ENCODE results near the gene PAGR1. TPM values are rescaled to one million over a fixed set of nuclear protein-coding genes. Genes with fewer than 3 reads are reported as not detected.

PAGR1 gene
- total RNA-seq, 1 experiment from 2014 or later: 60.1 TPM

- Mint-ChIP-seq H3K27ac (no peak overlapping the region), H3K27me3 (ENCODE audit: low read depth) (no peaks in the 10 kb centered on the region; the same call in 1 of the 2 replicates), H3K4me3 (no peak overlapping the region), H3K4me1 (peaks cover 10% of the 10 kb centered on the region), H3K36me3 (no peaks in the 10 kb centered on the region; the same call in 1 of the 2 replicates), H3K9me3 (no peaks in the 10 kb centered on the region)
- TF ChIP-seq USF1 (CRISPR knock-in tag; IDR thresholded peaks at IDR 0.05): no peak
- TF ChIP-seq NFATC4 (CRISPR knock-in tag; IDR thresholded peaks at IDR 0.05): no peak
- TF ChIP-seq IRF1 (CRISPR knock-in tag; IDR thresholded peaks at IDR 0.05): no peak
- TF ChIP-seq MLX (CRISPR knock-in tag; IDR thresholded peaks at IDR 0.05): no peak
- TF ChIP-seq CREM (CRISPR knock-in tag; IDR thresholded peaks at IDR 0.05): no peak
- no peak for TF ChIP-seq ZNF396 (CRISPR knock-in tag; IDR thresholded peaks at IDR 0.05; ENCODE audit: borderline replicate concordance)
- TF ChIP-seq FOXK1 (CRISPR knock-in tag; IDR thresholded peaks at IDR 0.05): no peak
- TF ChIP-seq TEAD4 (CRISPR knock-in tag; IDR thresholded peaks at IDR 0.05): no peak
- TF ChIP-seq ZBTB43 (CRISPR knock-in tag; IDR thresholded peaks at IDR 0.05): no peak
- TF ChIP-seq RELA (CRISPR knock-in tag; IDR thresholded peaks at IDR 0.05; ENCODE audit: borderline replicate concordance): no peak
- no peak for TF ChIP-seq ZNF671 (CRISPR knock-in tag; IDR thresholded peaks at IDR 0.05)
- no peak for TF ChIP-seq ZNF317 (CRISPR knock-in tag; IDR thresholded peaks at IDR 0.05; ENCODE audit: borderline replicate concordance, low read depth)
- no peak for TF ChIP-seq SMAD3 (CRISPR knock-in tag; IDR thresholded peaks at IDR 0.05; ENCODE audit: borderline replicate concordance)
- no peak for TF ChIP-seq RORB (CRISPR knock-in tag; IDR thresholded peaks at IDR 0.05)
- no peak for TF ChIP-seq ARID4B (CRISPR knock-in tag; IDR thresholded peaks at IDR 0.05; ENCODE audit: borderline replicate concordance)
- POLR2A ChIA-PET: interaction anchor here (1.6 kb wide), 1 partner anchor 38 kb away, joined by 5 read pairs; the partner anchor contains the start of gene PRRT2
- DNase-seq (ENCODE audit: low spot score) (no peak), ATAC-seq (peak; percentile 70)
- CTCF ChIA-PET: interaction anchor here (0.6 to 4.8 kb wide), 24 partner anchors 14 to 232 kb away, joined by 3 to 81 read pairs (median 12); partner anchors contain the start of genes ASPHD1, CDIPT, MAZ and MVP
Measured at GRCh38 chr16:29849505-29849904, 33.6 kb downstream of the PAGR1 start.

- ATAC-seq (no peak), DNase-seq (ENCODE audit: low spot score) (no peak)
- H3K4me3 Mint-ChIP-seq: no peak overlapping the region
- no peak for TF ChIP-seq PREB (CRISPR knock-in tag; IDR thresholded peaks at IDR 0.05; ENCODE audit: borderline replicate concordance)
- no peak for TF ChIP-seq FOXJ3 (CRISPR knock-in tag; IDR thresholded peaks at IDR 0.05; ENCODE audit: borderline replicate concordance)
- TF ChIP-seq NFYB (CRISPR knock-in tag; conservative IDR thresholded peaks at IDR 0.05; ENCODE audit: low read depth): no peak
- no peak for TF ChIP-seq IRF1 (CRISPR knock-in tag; IDR thresholded peaks at IDR 0.05)
- TF ChIP-seq MYBL2 (CRISPR knock-in tag; IDR thresholded peaks at IDR 0.05): no peak
- ChIA-PET CTCF (interaction anchor here (0.7 to 4.6 kb wide), 4 partner anchors 19 to 180 kb away, joined by 3 to 37 read pairs (median 4); partner anchors contain the start of genes MVP, TAOK2 and TLCD3B), POLR2A (interaction anchor here (0.7 kb wide), 1 partner anchor 13 kb away, joined by 5 read pairs; no protein-coding TSS in a partner anchor)
- no peaks in the 10 kb centered on the region; the same call in 1 of the 2 replicates for H3K27me3 Mint-ChIP-seq (ENCODE audit: low read depth)
- no peaks in the 10 kb centered on the region; the same call in 1 of the 2 replicates for H3K36me3 Mint-ChIP-seq
- no peak overlapping the region for H3K27ac Mint-ChIP-seq
- H3K4me1 Mint-ChIP-seq: peaks cover 10% of the 10 kb centered on the region
- no peaks in the 10 kb centered on the region for H3K9me3 Mint-ChIP-seq
Measured at GRCh38 chr16:29850998-29851397, 35.0 kb downstream of the PAGR1 start.
